GM19099 (cell line): ENCODE data around the gene CLIC3.

ENCODE experiments used
- POLR2A ChIP-seq: IDR thresholded peaks from 3 replicates; pipeline ENCODE4 v1.6.1; 2011; ENCODE audit warnings: low read depth; ENCODE audit not compliant: insufficient read length; ENCODE audit errors: extremely low read depth

CLIC3 gene

GRCh38 chr9:136997830-136998234 is 1.5 kb upstream of the CLIC3 start:
- no peak for TF ChIP-seq POLR2A

GRCh38 chr9:136997371-136997770 is 1.0 kb upstream of the CLIC3 start:
- TF ChIP-seq POLR2A: no peak

GRCh38 chr9:136995772-136996311 is 526 bp downstream of the CLIC3 start:
- no peak for TF ChIP-seq POLR2A

GRCh38 chr9:136995362-136995761 is 1.0 kb downstream of the CLIC3 start:
- TF ChIP-seq POLR2A: no peak

GRCh38 chr9:136994888-136995230 is 1.5 kb downstream of the CLIC3 start:
- no peak for TF ChIP-seq POLR2A

GRCh38 chr9:136994180-136994887 is 2.0 kb downstream of the CLIC3 start:
- no peak for TF ChIP-seq POLR2A

- TF ChIP-seq POLR2A: no peak
These were observed 3.5 kb downstream of the CLIC3 start for GRCh38 chr9:136992819-136993369.

GRCh38 chr9:136991993-136992818 is 4.2 kb downstream of the CLIC3 start, which contains the start of gene PAXX:
Gene PAXX (plus strand): TSS chr9:136992422. CDS start chr9:136992444, 22 bp downstream.
- peak; percentile 70 for TF ChIP-seq POLR2A

- no peak for TF ChIP-seq POLR2A
These were observed 6.0 kb downstream of the CLIC3 start for GRCh38 chr9:136990242-136990911.

GRCh38 chr9:136988872-136989271 is 7.5 kb downstream of the CLIC3 start:
- TF ChIP-seq POLR2A: no peak

GRCh38 chr9:136985853-136986252 is 10.5 kb downstream of the CLIC3 start:
- TF ChIP-seq POLR2A: no peak

- no peak for TF ChIP-seq POLR2A
These were observed 11.3 kb downstream of the CLIC3 start for GRCh38 chr9:136985027-136985602.

- TF ChIP-seq POLR2A: no peak
These were observed 11.8 kb downstream of the CLIC3 start for GRCh38 chr9:136984464-136985026.

- TF ChIP-seq POLR2A: no peak
These were observed 12.6 kb downstream of the CLIC3 start for GRCh38 chr9:136983656-136984314.

- no peak for TF ChIP-seq POLR2A
These were observed 13.2 kb downstream of the CLIC3 start for GRCh38 chr9:136983167-136983566.
